ENCODE data around the gene THSD8.

The THSD8 gene

GRCh38 chr19:12764698-12765097 lies 37.2 kb upstream of the THSD8 start:
- no peak overlapping the region for H3K4me3 ChIP-seq (ENCODE audit: low read depth, low read length)
- no peak for TF ChIP-seq CTCF (IDR thresholded peaks at IDR 0.05; ENCODE audit: insufficient read depth, low read depth, low read length, missing control alignments)
- no peak for DNase-seq (ENCODE audit: low read depth)

DNA sequence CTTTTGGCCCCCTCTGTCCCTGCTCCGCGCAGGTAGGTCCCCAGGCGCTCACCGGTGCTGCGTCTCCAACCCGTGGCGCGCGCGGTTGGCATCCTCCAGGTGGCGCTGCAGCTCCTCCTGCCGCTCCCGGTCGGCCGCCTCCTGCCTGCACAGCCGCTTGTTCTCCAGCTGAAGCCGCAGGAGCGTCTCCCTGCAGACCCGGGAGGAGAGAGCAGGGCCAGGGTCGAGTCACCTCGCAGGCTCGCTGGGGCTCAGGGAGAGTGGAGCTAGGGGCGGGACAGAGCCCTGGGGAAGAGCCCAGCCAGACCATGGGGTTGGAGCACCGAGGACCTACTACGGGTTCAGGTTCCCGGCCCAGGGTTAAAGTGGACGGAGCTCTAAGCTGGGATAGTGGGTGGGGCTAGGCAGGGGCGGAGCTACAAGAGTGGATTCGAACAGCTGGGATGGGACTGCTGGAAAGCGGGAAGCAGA lies 35.8 kb upstream of the THSD8 start:
- peak overlapping the region; percentile 28; the same call in 1 of the 2 replicates for H3K4me3 ChIP-seq (ENCODE audit: low read depth, low read length)
- peak; percentile 85 for TF ChIP-seq CTCF (IDR thresholded peaks at IDR 0.05; ENCODE audit: insufficient read depth, low read depth, low read length, missing control alignments)
- peak; percentile 84 for DNase-seq (ENCODE audit: low read depth)

DNA sequence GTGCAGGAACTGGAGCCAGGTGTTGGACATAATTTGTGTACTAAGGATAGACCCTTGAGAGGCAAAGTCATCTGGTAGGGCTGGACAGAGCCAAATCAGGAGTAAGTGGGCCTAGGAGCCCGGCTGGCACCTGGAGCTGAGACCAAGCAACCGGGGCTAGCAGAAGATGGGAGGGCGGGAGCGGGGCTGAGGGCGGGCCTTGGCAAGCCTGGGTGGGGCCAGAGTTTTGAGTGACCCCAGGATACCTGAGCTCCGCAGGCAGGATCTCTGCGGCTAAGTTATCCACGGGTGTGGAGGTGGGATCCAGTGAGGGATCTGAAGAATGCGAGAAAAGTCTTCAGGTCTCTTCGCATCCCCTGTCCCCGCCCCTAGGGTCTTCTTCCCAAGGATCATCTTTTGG lies 34.7 kb upstream of the THSD8 start:
- H3K4me3 ChIP-seq (ENCODE audit: low read depth, low read length), result no peak overlapping the region
- TF ChIP-seq CTCF (IDR thresholded peaks at IDR 0.05; ENCODE audit: insufficient read depth, low read depth, low read length, missing control alignments), result no peak
- DNase-seq (ENCODE audit: low read depth), result no peak

DNA sequence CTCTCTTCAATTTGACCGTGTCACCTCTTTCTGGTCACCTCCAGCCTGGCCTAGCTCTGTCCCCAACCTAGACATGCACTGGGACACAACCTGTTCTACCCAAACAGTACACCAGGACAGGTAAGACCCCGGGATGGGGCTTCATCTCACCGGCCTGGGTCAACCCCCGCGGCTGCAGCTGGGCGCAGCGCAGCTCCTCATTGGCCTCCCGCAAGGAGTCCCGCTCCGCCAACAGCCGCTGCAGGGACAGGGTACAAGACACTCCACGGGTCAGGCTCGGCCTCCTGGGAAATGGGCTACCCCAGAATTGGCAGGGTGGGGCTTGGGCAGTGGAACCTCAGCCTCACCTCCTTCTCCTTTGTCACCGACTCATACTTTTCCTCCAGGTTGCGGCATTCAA lies 34.2 kb upstream of the THSD8 start:
- TF ChIP-seq CTCF (IDR thresholded peaks at IDR 0.05; ENCODE audit: insufficient read depth, low read depth, low read length, missing control alignments), result no peak
- no peak overlapping the region for H3K4me3 ChIP-seq (ENCODE audit: low read depth, low read length)
- no peak for DNase-seq (ENCODE audit: low read depth)

GRCh38 chr19:12769689-12770088 lies 32.2 kb upstream of the THSD8 start:
- TF ChIP-seq CTCF (IDR thresholded peaks at IDR 0.05; ENCODE audit: insufficient read depth, low read depth, low read length, missing control alignments), result peak; percentile 7
- no peak overlapping the region for H3K4me3 ChIP-seq (ENCODE audit: low read depth, low read length)
- DNase-seq (ENCODE audit: low read depth), result peak; percentile 89

DNA sequence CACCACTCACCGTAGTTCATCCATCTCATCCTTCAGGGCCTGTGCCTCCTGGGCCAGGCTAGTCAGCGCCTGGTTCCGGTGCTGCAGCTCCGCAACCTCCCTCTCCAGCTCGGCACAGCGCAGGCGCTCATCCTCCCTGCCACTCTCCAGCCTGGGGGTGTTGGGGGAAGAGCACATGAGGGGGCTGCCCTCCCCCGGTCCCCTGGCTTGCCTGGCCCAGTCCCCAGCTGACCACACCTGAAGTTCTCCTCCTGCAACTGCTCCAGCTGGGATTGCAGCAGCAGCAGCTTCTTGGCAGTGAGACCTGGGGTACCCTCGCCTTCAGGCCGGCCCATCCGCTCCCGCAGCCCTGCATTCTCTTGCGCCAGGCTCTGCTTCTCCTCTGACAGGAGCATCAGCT lies 30.9 kb upstream of the THSD8 start:
- no peak for TF ChIP-seq CTCF (IDR thresholded peaks at IDR 0.05; ENCODE audit: insufficient read depth, low read depth, low read length, missing control alignments)
- no peak for DNase-seq (ENCODE audit: low read depth)
- H3K4me3 ChIP-seq (ENCODE audit: low read depth, low read length), result no peak overlapping the region

GRCh38 chr19:12772323-12772722 lies 29.5 kb upstream of the THSD8 start:
- DNase-seq (ENCODE audit: low read depth), result no peak

More at GRCh38 chr19:12772323-12772722, 29.5 kb upstream of the THSD8 start:
- H3K4me3 ChIP-seq (ENCODE audit: low read depth, low read length), result no peak overlapping the region
- TF ChIP-seq CTCF (IDR thresholded peaks at IDR 0.05; ENCODE audit: insufficient read depth, low read depth, low read length, missing control alignments), result no peak
